Tibial nerve (tissue), 4 donors: ENCODE results near the gene GNAI3. TPM values are rescaled to one million over a fixed set of nuclear protein-coding genes. Genes with fewer than 3 reads are reported as not detected.
"Not testable (repeated sequence)": the region's sequence is repeated elsewhere in the genome, so short reads cannot be mapped to it uniquely, and the experiment has no call there.

Experiments used
- DNase-seq, 2 donors: peaks; one replicate each; pipeline ENCODE4 v3.0.0-alpha.2; 2019; ENCODE audit warnings: low spot score in 2 of 2
- H3K27ac ChIP-seq, 4 donors: fragments of 200-600 bp; sonication (generic) in 3 of 4; one replicate each; pipeline ENCODE4 v1.5.1; 2017 to 2019; ENCODE audit warnings: mild to moderate bottlenecking in 1 of 4
- H3K27me3 ChIP-seq, 2 donors: fragments of 200-600 bp; sonication (generic) in 1 of 2; one replicate each; pipeline versions ENCODE4 v1.5.1 to v1.6.0; 2017 to 2019
- H3K36me3 ChIP-seq, 3 donors: fragments of 200-600 bp; sonication (generic); one replicate each; pipeline ENCODE4 v1.5.1; 2018 to 2019
- H3K4me1 ChIP-seq, 4 donors: fragments of 200-600 bp; sonication (generic) in 3 of 4; one replicate each; pipeline ENCODE4 v1.5.1; 2017 to 2019
- H3K4me3 ChIP-seq, 4 donors: fragments of 200-600 bp; sonication (generic) in 3 of 4; one replicate each; pipeline ENCODE4 v1.5.1; 2017 to 2019; ENCODE audit warnings: mild to moderate bottlenecking in 1 of 4, moderate library complexity in 1 of 4
- H3K9me3 ChIP-seq, 4 donors: fragments of 200-600 bp; sonication (generic) in 3 of 4; one replicate each; pipeline ENCODE4 v1.5.1; 2017 to 2019
- CTCF ChIP-seq, 5 experiments: fragments of 200-600 bp in 3 of 5; fragments of 450-650 bp in 2 of 5; sonication (generic) in 3 of 5; IDR thresholded peaks; one replicate each; pipeline ENCODE4 v1.5.1; 2016 to 2019; ENCODE audit warnings: antibody characterized with exemption in 5 of 5, mild to moderate bottlenecking in 3 of 5, moderate library complexity in 2 of 5
- EP300 ChIP-seq, 2 donors: sonication (generic); formaldehyde crosslinking; IDR thresholded peaks; one replicate each; pipeline ENCODE4 v1.6.1; 2017; ENCODE audit warnings: antibody characterized with exemption in 2 of 2, mild to moderate bottlenecking in 1 of 2
- POLR2A ChIP-seq, 2 donors: fragments of 450-650 bp; IDR thresholded peaks; one replicate each; pipeline ENCODE4 v1.6.1; 2017; ENCODE audit warnings: antibody characterized with exemption in 2 of 2, mild to moderate bottlenecking in 2 of 2, moderate library complexity in 2 of 2
- WGBS, 2 donors: methylation state at CpG; one replicate each; pipeline ENCODE4 v1.1.5; 2018; 5-methylcytosine and 5-hydroxymethylcytosine counted together
- total RNA-seq, 4 donors: library from RNA; depleted of rRNA; stranded (reverse); fragments of >200 nt; gene quantifications; one replicate each; pipeline ENCODE4 v1.1.0, GENCODE V29; 2016

GNAI3 gene
- total RNA-seq, 4 donors from 2014 or later, result 4.0 to 6.3 (median 5.1) TPM

DNA sequence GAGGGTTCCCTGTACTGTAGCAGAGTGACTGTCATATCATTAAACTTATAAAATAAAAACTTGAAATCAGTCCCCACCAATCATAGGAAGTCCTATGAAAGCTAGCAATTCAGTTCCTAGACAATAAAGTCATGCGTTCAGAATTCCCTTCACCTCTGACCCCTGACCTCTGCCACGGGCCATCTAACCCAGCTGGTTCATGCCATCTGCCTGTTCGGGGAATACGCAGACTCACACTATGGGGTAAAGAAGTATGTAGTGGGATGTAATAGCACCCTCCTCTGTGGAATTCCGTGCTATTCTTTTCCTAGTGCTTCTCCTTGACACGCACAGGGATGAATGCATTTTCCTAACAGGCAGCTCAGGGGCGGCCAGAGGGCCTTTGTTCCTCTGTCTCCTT lies 109.6 kb downstream of the GNAI3 start:
- peaks cover 0 to 24% (median 5%) of the 10 kb centered on the region in 4 donors for H3K4me1 ChIP-seq
- WGBS, 2 donors, result 47 to 57% methylated on average over 7 of the region's 7 CpGs
- TF ChIP-seq POLR2A (IDR thresholded peaks at IDR 0.05), result no peak
- TF ChIP-seq EP300 (IDR thresholded peaks at IDR 0.05), result no peak
- TF ChIP-seq CTCF (IDR thresholded peaks at IDR 0.05), result no peak
- H3K27me3 ChIP-seq, result no peaks in the 10 kb centered on the region
- H3K9me3 ChIP-seq, result no peaks in the 10 kb centered on the region
- no peak for DNase-seq
- H3K4me3 ChIP-seq, result no peak overlapping the region
- H3K27ac ChIP-seq, result no peak overlapping the region
- peaks cover 0 to 43% (median 0%) of the 10 kb centered on the region in 3 donors for H3K36me3 ChIP-seq

GRCh38 chr1:109658533-109659042 lies 110.2 kb downstream of the GNAI3 start:
- Histone ChIP-seq H3K36me3 (peaks cover 0 to 43% (median 0%) of the 10 kb centered on the region in 3 donors), H3K9me3 (no peaks in the 10 kb centered on the region), H3K4me3 (no peak overlapping the region), H3K27me3 (no peaks in the 10 kb centered on the region), H3K27ac (no peak overlapping the region), H3K4me1 (peaks cover 0 to 24% (median 5%) of the 10 kb centered on the region in 4 donors)
- 45 to 62% methylated on average over 3 of the region's 3 CpGs for WGBS, 2 donors
- DNase-seq, result no peak
- TF ChIP-seq POLR2A (IDR thresholded peaks at IDR 0.05), result no peak
- TF ChIP-seq CTCF (IDR thresholded peaks at IDR 0.05), result no peak
- no peak for TF ChIP-seq EP300 (IDR thresholded peaks at IDR 0.05)

DNA sequence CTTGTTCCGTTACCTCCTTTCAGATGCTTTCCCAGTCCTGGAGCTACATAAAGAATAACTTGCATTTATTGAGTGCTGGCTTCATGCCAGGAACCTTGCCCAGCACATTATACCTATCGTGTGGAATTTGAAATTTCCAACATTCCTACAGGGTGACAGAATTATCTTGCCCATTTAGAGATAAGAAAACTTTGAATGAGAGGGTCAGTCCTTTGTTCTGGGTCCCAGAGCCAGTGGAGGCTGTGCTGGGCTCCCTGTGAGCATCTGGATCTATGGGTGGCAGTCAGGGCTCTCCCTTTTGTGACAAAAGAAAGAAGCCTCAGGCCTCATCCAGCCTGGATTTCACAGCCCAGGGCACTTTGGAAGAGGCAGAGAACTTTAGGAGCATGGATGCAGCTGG lies 110.7 kb downstream of the GNAI3 start:
- DNase-seq, result no peak

DNA sequence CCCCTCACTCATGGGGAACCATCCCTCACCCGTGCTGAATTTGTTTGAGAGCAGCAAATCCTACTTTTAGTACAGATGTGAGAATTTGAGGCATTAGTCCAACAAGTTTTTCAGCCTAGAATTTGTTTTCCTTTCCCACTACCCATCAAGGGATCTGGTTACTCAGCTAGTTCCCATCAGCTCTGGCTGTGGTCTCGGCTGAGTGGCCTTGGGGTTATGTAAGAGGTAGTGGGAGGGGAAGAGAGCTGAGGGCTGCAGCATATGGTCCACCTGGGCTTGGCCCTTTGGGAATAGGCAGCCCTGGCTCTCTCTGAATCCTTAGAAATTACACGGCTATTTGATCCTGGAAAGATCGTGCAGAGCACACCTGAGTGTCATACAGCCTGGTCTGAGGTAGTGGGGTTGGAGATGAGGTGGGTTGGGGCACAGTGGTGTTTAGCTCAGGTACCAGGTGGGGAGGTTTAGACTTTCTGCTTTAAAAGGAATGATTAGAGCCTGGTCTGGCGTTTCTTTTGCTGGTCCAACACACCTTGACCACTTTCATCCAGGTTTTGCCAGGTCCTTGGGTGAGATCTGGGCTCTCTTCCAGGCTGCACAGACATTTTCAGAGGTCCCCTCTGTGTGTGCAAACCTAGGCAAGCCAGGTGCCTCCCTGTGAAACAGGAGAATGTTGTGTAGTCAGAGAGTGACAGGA lies 111.7 kb downstream of the GNAI3 start:
- Histone ChIP-seq H3K4me3 (no peak overlapping the region), H3K9me3 (no peaks in the 10 kb centered on the region), H3K27me3 (no peaks in the 10 kb centered on the region), H3K4me1 (peaks cover 0 to 16% (median 5%) of the 10 kb centered on the region in 4 donors), H3K36me3 (peaks cover 0 to 43% (median 0%) of the 10 kb centered on the region in 3 donors), H3K27ac (no peak overlapping the region)
- WGBS, 2 donors, result 81 to 82% methylated on average over 5 of the region's 5 CpGs
- TF ChIP-seq POLR2A (IDR thresholded peaks at IDR 0.05), result no peak
- TF ChIP-seq EP300 (IDR thresholded peaks at IDR 0.05), result no peak
- no peak for TF ChIP-seq CTCF (IDR thresholded peaks at IDR 0.05)
- DNase-seq, result no peak

More for the DNA sequence above, 110.7 kb downstream of the GNAI3 start:
- TF ChIP-seq POLR2A (IDR thresholded peaks at IDR 0.05) (no peak), CTCF (IDR thresholded peaks at IDR 0.05) (no peak), EP300 (IDR thresholded peaks at IDR 0.05) (no peak)
- H3K4me1 ChIP-seq, result peaks cover 0 to 24% (median 5%) of the 10 kb centered on the region in 4 donors
- H3K36me3 ChIP-seq, result peaks cover 0 to 43% (median 0%) of the 10 kb centered on the region in 3 donors
- 49 to 56% methylated on average over 2 of the region's 2 CpGs for WGBS, 2 donors
- no peaks in the 10 kb centered on the region for H3K27me3 ChIP-seq
- no peak overlapping the region for H3K4me3 ChIP-seq
- H3K27ac ChIP-seq, result no peak overlapping the region
- H3K9me3 ChIP-seq, result no peaks in the 10 kb centered on the region

GRCh38 chr1:109660691-109661026 lies 112.2 kb downstream of the GNAI3 start:
- not testable (repeated sequence) for H3K27me3 ChIP-seq, H3K27ac ChIP-seq, H3K9me3 ChIP-seq, DNase-seq, H3K4me3 ChIP-seq
- 61 to 75% methylated on average over 4 of the region's 4 CpGs for WGBS, 2 donors
- Histone ChIP-seq H3K4me1 (peaks cover 0 to 11% (median 2%) of the 10 kb centered on the region in 4 donors), H3K36me3 (peaks cover 0 to 43% (median 0%) of the 10 kb centered on the region in 3 donors)
